ENCODE data around the gene ARHGAP42.
"Not testable (repeated sequence)": the region's sequence is repeated elsewhere in the genome, so short reads cannot be mapped to it uniquely, and the experiment has no call there.

Gene ARHGAP42

GRCh38 chr11:101003468-101003867 is 316.4 kb downstream of the ARHGAP42 start:
- no peak for TF ChIP-seq CTCF (IDR thresholded peaks at IDR 0.05; ENCODE audit: low read depth, low read length)
- no peak for DNase-seq
- Histone ChIP-seq H3K27me3 (ENCODE audit: insufficient read depth, low read depth, severe bottlenecking) (no peaks in the 10 kb centered on the region), H3K9me3 (ENCODE audit: severe bottlenecking) (no peaks in the 10 kb centered on the region), H3K4me3 (ENCODE audit: low read depth, low read length) (no peak overlapping the region), H3K27ac (no peak overlapping the region), H3K36me3 (no peaks in the 10 kb centered on the region)

GRCh38 chr11:101008961-101009689 is 322.0 kb downstream of the ARHGAP42 start:
- Histone ChIP-seq H3K27ac (no peak overlapping the region), H3K4me3 (ENCODE audit: low read depth, low read length) (no peak overlapping the region), H3K27me3 (ENCODE audit: insufficient read depth, low read depth, severe bottlenecking) (no peaks in the 10 kb centered on the region), H3K9me3 (ENCODE audit: severe bottlenecking) (peaks cover 4% of the 10 kb centered on the region), H3K36me3 (no peaks in the 10 kb centered on the region)
- no peak for DNase-seq
- TF ChIP-seq CTCF (IDR thresholded peaks at IDR 0.05; ENCODE audit: low read depth, low read length), result no peak

- Histone ChIP-seq H3K4me3 (ENCODE audit: low read depth, low read length) (no peak overlapping the region), H3K27ac (no peak overlapping the region), H3K27me3 (ENCODE audit: insufficient read depth, low read depth, severe bottlenecking) (no peaks in the 10 kb centered on the region), H3K36me3 (no peaks in the 10 kb centered on the region), H3K9me3 (ENCODE audit: severe bottlenecking) (peaks cover 4% of the 10 kb centered on the region)
- no peak for TF ChIP-seq CTCF (IDR thresholded peaks at IDR 0.05; ENCODE audit: low read depth, low read length)
- DNase-seq, result no peak
Observed at GRCh38 chr11:101009690-101010055, 322.6 kb downstream of the ARHGAP42 start.

GRCh38 chr11:101010899-101011298 is 323.8 kb downstream of the ARHGAP42 start:
- Histone ChIP-seq H3K36me3 (no peaks in the 10 kb centered on the region), H3K9me3 (ENCODE audit: severe bottlenecking) (peaks cover 4% of the 10 kb centered on the region), H3K27me3 (ENCODE audit: insufficient read depth, low read depth, severe bottlenecking) (no peaks in the 10 kb centered on the region), H3K27ac (no peak overlapping the region), H3K4me3 (ENCODE audit: low read depth, low read length) (no peak overlapping the region)
- no peak for TF ChIP-seq CTCF (IDR thresholded peaks at IDR 0.05; ENCODE audit: low read depth, low read length)
- no peak for DNase-seq

GRCh38 chr11:101011881-101012280 is 324.8 kb downstream of the ARHGAP42 start:
- TF ChIP-seq CTCF (IDR thresholded peaks at IDR 0.05; ENCODE audit: low read depth, low read length), result no peak
- Histone ChIP-seq H3K4me3 (ENCODE audit: low read depth, low read length) (no peak overlapping the region), H3K27me3 (ENCODE audit: insufficient read depth, low read depth, severe bottlenecking) (no peaks in the 10 kb centered on the region), H3K9me3 (ENCODE audit: severe bottlenecking) (peaks cover 4% of the 10 kb centered on the region), H3K36me3 (no peaks in the 10 kb centered on the region), H3K27ac (no peak overlapping the region)
- no peak for DNase-seq

- not testable (repeated sequence) for DNase-seq; H3K4me3 ChIP-seq (ENCODE audit: low read depth, low read length); H3K27ac ChIP-seq; H3K36me3 ChIP-seq; H3K27me3 ChIP-seq (ENCODE audit: insufficient read depth, low read depth, severe bottlenecking); H3K9me3 ChIP-seq (ENCODE audit: severe bottlenecking)
Observed at GRCh38 chr11:101013702-101014101, 326.6 kb downstream of the ARHGAP42 start.
